ENCODE results near the gene ARL8A. TPM values are rescaled to one million over a fixed set of nuclear protein-coding genes. Genes with fewer than 3 reads are reported as not detected.

The ARL8A gene
- total and polyA plus RNA-seq, 2 of the 4 experiments (the other 2 are of a cell fraction) = 18.1 to 30.7 TPM

DNA sequence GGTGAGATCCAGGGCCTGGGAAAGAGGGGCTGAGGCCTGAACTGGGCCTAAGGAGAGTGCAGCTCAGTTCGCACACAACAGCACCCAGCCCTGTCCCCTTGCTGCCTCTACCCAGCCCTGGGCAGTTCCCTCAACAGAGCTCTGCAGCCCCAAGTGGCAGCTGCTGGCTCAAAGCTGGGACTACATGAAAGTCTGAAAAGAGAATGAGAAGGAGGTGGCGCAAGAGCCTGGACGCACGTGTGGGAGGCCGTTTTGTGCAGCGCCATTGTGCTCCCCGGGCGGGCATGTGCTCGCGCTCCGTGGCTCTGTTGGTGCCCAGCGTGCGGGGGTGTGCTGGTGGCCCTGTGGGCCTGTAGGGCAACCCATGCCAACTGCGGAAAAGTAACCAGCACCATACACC lies 11.5 kb downstream of the ARL8A start:
- ChIA-PET POLR2A (ENCODE audit: unreplicated experiment) (no interaction called here), CTCF (no interaction called here)
- Histone ChIP-seq H4K20me1 (ENCODE audit: insufficient read depth, low read length) (peaks cover 32% of the 10 kb centered on the region), H3K14ac (replicated peaks; ENCODE audit: low read depth, low read length) (no peak overlapping the region), H2BK120ac (ENCODE audit: low read depth, low read length) (no peak overlapping the region), H4K5ac (ENCODE audit: low read depth, low read length) (no peak overlapping the region), H3K9me1 (ENCODE audit: insufficient read depth, low read length) (0 out of 2 replicates have a peak, but pooled peaks cover under 1% of the 10 kb centered on the region), H2AK5ac (ENCODE audit: low read depth, low read length) (no peak overlapping the region), H2AK9ac (replicated peaks; ENCODE audit: low read depth, low read length, poor library complexity) (peak overlapping the region; percentile 50), H3K4ac (ENCODE audit: low read depth, low read length) (no peak overlapping the region), H2BK20ac (ENCODE audit: low read depth, low read length) (no peak overlapping the region), H3K9me3 (ENCODE audit: control insufficient read depth, insufficient read depth, low read length) (no peaks in the 10 kb centered on the region), H2BK5ac (ENCODE audit: low read depth, low read length, poor library complexity, severe bottlenecking) (no peak overlapping the region), H3K18ac (ENCODE audit: low read depth, low read length) (no peak overlapping the region), H3K56ac (ENCODE audit: extremely low read depth, insufficient read depth, low read length) (no peak overlapping the region), H3K79me1 (ENCODE audit: low read depth in 1 of 2, low read length in 2 of 2) (peaks cover 3 to 14% of the 10 kb centered on the region in 2 experiments; a peak in 2 of 4 replicates), H3K4me1 (ENCODE audit: control insufficient read depth, insufficient read depth, low read length) (0 out of 2 replicates have a peak, but pooled peaks cover 1% of the 10 kb centered on the region), H3K4me2 (ENCODE audit: low read depth, low read length) (no peak overlapping the region), H2AFZ (replicated peaks; ENCODE audit: low read length, poor library complexity) (peak overlapping the region; percentile 7), H3K27ac (ENCODE audit: insufficient read depth, low read length) (no peak overlapping the region), H4K8ac (ENCODE audit: low read depth in 2 of 2, low read length in 2 of 2) (no peak overlapping the region), H3K36me3 (ENCODE audit: control insufficient read depth, insufficient read depth, low read length) (peaks cover 39% of the 10 kb centered on the region), H2BK15ac (ENCODE audit: low read depth, low read length) (no peak overlapping the region), H4K91ac (ENCODE audit: insufficient read depth, low read depth, low read length) (no peak overlapping the region), H3K23ac (ENCODE audit: low read depth, low read length) (no peak overlapping the region), H3K9ac (ENCODE audit: low read depth, low read length) (no peak overlapping the region), H3K4me3 (ENCODE audit: insufficient read depth, low read depth, low read length) (no peak overlapping the region), H3K27me3 (ENCODE audit: control insufficient read depth, insufficient read depth, low read length) (no peaks in the 10 kb centered on the region)
- intact Hi-C loops (cut with micrococcal nuclease) (no loop called here), in situ Hi-C loops (cut with MboI; ENCODE audit: low sequenced_read_pairs) (loop anchor here (25.0 kb wide), 1 partner anchor 596 kb away; the partner anchor contains the start of gene NAV1), dilution Hi-C loops (cut with HindIII; ENCODE audit: low sequenced_read_pairs, unreplicated experiment) (no loop called here)
- BruUV-seq (replicated peaks) = no TSS peak
- no peak for ATAC-seq (ENCODE audit: low read depth)
- DNase-seq = no peak
- TF ChIP-seq BHLHE40 (IDR thresholded peaks at IDR 0.05; ENCODE audit: low read depth, low read length) = no peak
- TF ChIP-seq MXI1 (IDR thresholded peaks at IDR 0.05; ENCODE audit: borderline replicate concordance, low read depth, low read length) = no peak
- TF ChIP-seq RAD21 (IDR thresholded peaks at IDR 0.05; ENCODE audit: low read length) = no peak
- TF ChIP-seq FOS (IDR thresholded peaks at IDR 0.05; ENCODE audit: low read depth, low read length) = no peak
- no peak for TF ChIP-seq CTCF (conservative IDR thresholded peaks at IDR 0.05; ENCODE audit: low read depth, low read length)
- no peak for TF ChIP-seq MAFK (IDR thresholded peaks at IDR 0.05; ENCODE audit: low read depth, low read length)
- no peak for TF ChIP-seq SMC3 (IDR thresholded peaks at IDR 0.05; ENCODE audit: low read depth, low read length)
- no peak for TF ChIP-seq CHD1 (IDR thresholded peaks at IDR 0.05; ENCODE audit: low read depth, low read length)
- TF ChIP-seq MAZ (IDR thresholded peaks at IDR 0.05; ENCODE audit: borderline replicate concordance, low read depth, low read length) = no peak
- WGBS, 2 experiments (ENCODE audit: extremely low coverage in 2 of 2, insufficient read length in 1 of 2) = 80% methylated on average over 2 of the region's 14 CpGs; no CpG with 5 or more reads in 1 of the 2 experiments

Measured in IMR-90 (cell line).